ENCODE data around the gene CC2D1B.

DNA sequence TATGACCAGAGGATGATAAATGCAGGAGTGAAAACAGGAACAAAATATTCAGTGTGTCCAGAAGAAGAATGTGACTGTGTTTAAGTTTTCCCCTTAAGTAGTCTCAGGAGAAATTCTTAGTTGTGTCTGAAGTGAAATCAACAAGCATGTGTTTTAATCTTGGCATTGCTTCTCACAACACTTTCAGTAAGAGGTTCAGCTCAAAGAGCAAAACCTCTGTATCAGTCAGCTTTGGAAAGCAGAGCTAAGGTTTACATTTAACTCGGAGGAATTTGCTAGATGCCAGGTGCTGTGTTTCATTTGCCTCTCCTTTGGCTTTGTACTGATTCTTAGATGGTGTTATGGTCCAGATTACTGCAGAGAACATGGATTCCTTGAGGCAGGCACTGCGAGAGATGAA lies 28.6 kb downstream of the CC2D1B start:
- TF ChIP-seq CTCF (conservative IDR thresholded peaks at IDR 0.05; ENCODE audit: low read depth, low read length) = no peak
- TF ChIP-seq EZH2phosphoT487 (IDR thresholded peaks at IDR 0.05; ENCODE audit: borderline replicate concordance, low read length) = no peak
- no peak for TF ChIP-seq EZH2 (IDR thresholded peaks at IDR 0.05; ENCODE audit: low read length, unreplicated experiment)

All from PC-3 (cell line).